Measurements from ENCODE around the gene PXK.

DNA sequence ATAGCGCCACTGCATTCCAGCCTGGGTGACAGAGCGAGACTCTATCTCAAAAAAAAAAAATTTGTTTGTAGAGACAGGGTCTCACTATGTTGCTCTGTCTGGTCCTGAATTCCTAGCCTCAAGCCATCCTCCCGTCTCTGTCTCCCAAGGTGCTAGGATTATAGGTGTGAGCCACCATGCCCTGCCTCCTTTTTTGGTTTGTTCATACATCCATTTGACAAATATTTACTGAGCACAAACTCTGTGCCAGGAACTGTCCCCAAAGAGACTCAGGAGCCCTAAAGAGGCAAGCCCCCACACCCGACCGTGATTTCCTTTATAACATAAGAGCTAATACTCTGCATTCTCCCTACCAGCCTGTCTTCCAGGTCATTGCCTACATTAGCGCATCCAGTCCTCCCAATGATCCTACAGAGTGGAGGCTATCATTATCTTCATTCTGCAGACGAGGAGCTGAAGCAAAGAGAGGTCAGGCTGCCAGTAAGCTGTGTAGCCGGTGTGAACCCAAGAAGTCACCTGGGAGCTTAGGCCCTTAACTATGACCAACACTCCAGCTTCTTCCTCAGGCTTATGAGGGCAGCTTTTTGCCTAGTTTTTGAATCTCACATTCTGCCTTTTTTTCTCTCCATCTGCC is 6.3 kb upstream of the PXK start:
- TF ChIP-seq, protein P1, sequence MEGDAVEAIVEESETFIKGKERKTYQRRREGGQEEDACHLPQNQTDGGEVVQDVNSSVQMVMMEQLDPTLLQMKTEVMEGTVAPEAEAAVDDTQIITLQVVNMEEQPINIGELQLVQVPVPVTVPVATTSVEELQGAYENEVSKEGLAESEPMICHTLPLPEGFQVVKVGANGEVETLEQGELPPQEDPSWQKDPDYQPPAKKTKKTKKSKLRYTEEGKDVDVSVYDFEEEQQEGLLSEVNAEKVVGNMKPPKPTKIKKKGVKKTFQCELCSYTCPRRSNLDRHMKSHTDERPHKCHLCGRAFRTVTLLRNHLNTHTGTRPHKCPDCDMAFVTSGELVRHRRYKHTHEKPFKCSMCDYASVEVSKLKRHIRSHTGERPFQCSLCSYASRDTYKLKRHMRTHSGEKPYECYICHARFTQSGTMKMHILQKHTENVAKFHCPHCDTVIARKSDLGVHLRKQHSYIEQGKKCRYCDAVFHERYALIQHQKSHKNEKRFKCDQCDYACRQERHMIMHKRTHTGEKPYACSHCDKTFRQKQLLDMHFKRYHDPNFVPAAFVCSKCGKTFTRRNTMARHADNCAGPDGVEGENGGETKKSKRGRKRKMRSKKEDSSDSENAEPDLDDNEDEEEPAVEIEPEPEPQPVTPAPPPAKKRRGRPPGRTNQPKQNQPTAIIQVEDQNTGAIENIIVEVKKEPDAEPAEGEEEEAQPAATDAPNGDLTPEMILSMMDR (IDR thresholded peaks at IDR 0.05), result no peak
- no peak for TF ChIP-seq POLR2A (IDR thresholded peaks at IDR 0.05)
